SK-N-SH (cell line): Measurements from ENCODE around the gene ANKS1B. TPM values are rescaled to one million over a fixed set of nuclear protein-coding genes. Genes with fewer than 3 reads are reported as not detected.

Experiments
- CTCF ChIA-PET: fragments of 300-600, 350-600 bp; formaldehyde crosslinking; extraction: SDS; loops from one replicate; lab custom pipeline; 2021; lab: Yijun Ruan, JAX
- POLR2A ChIA-PET: fragments of 350-600 bp; sonication (Branson Sonifier 250); formaldehyde crosslinking; extraction: SDS; loops from one replicate; lab custom pipeline; 2020; ENCODE audit warnings: antibody characterized with exemption, inconsistent platforms; lab: Yijun Ruan, JAX
- DNase-seq: peaks from one replicate; pipeline ENCODE4 v3.0.0; 2012
- H2AFZ ChIP-seq: fragments of 200-600 bp; sonication (generic); 2 replicates; pipeline ENCODE4 v1.8.1; 2016; ENCODE audit warnings: antibody characterized with exemption, mild to moderate bottlenecking, low read depth
- H3F3A ChIP-seq: fragments of 200-600 bp; sonication (generic); replicated peaks from 2 replicates; pipeline ENCODE3; 2016; ENCODE audit warnings: antibody characterized with exemption, mild to moderate bottlenecking; ENCODE audit not compliant: insufficient read depth
- H3K27ac ChIP-seq, 2 experiments: fragments of 200-500 bp in 1 of 2; fragments of 200-600 bp in 1 of 2; sonication (Bioruptor generic) in 1 of 2; sonication (generic), shearing (Covaris generic) in 1 of 2; 2 replicates each; pipeline versions ENCODE4 v1.5.1 to v1.6.1; 2014 to 2016; ENCODE audit warnings: low read depth in 2 of 2, inconsistent platforms in 1 of 2, low read length in 1 of 2, mild to moderate bottlenecking in 1 of 2, mixed read lengths in 1 of 2
- H3K27me3 ChIP-seq: fragments of 200-600 bp; sonication (generic), shearing (Covaris generic); 2 replicates; pipeline ENCODE4 v1.6.1; 2016; ENCODE audit warnings: mixed run types; ENCODE audit not compliant: insufficient read depth
- H3K36me3 ChIP-seq, 2 experiments: fragments of 200-500 bp in 1 of 2; fragments of 200-600 bp in 1 of 2; sonication (Bioruptor generic) in 1 of 2; sonication (generic) in 1 of 2; replicated peaks in 1 of 2; 2 replicates each; pipeline versions ENCODE3 to v1.5.1; 2014 to 2016; ENCODE audit warnings: low read length in 1 of 2, mild to moderate bottlenecking in 1 of 2; ENCODE audit not compliant: insufficient read depth in 2 of 2, control insufficient read depth in 1 of 2
- H3K4me1 ChIP-seq, 2 experiments: fragments of 200-500 bp in 1 of 2; fragments of 200-600 bp in 1 of 2; sonication (Bioruptor generic) in 1 of 2; sonication (generic), shearing (Covaris generic) in 1 of 2; 2 replicates each; pipeline versions ENCODE4 v1.5.1 to v1.6.1; 2014 to 2016; ENCODE audit warnings: low read depth in 1 of 2, low read length in 1 of 2, mixed run types in 1 of 2; ENCODE audit not compliant: insufficient read depth in 2 of 2, control insufficient read depth in 1 of 2
- H3K4me2 ChIP-seq: fragments of 200-600 bp; sonication (generic), shearing (Covaris generic); 2 replicates; pipeline ENCODE4 v1.6.1; 2017; ENCODE audit warnings: mixed run types
- H3K4me3 ChIP-seq, 2 experiments: fragments of 200-500 bp in 1 of 2; fragments of 200-600 bp in 1 of 2; sonication (Bioruptor generic) in 1 of 2; sonication (generic), shearing (Covaris generic) in 1 of 2; 2 replicates each; pipeline versions ENCODE4 v1.5.1 to v1.8.1; 2014 to 2016; ENCODE audit warnings: low read depth in 2 of 2, inconsistent platforms in 1 of 2, low read length in 1 of 2, mild to moderate bottlenecking in 1 of 2, mixed read lengths in 1 of 2, moderate library complexity in 1 of 2
- H3K79me2 ChIP-seq: fragments of 200-600 bp; sonication (generic); 2 replicates; pipeline ENCODE4 v1.8.1; 2017; ENCODE audit warnings: mild to moderate bottlenecking; ENCODE audit not compliant: insufficient read depth
- H3K9ac ChIP-seq: fragments of 200-600 bp; sonication (generic); 2 replicates; pipeline ENCODE4 v1.6.1; 2017; ENCODE audit warnings: mixed run types
- H3K9me2 ChIP-seq: fragments of 200-600 bp; sonication (generic); 2 replicates; pipeline ENCODE4 v1.6.1; 2017; ENCODE audit warnings: mixed run types
- H3K9me3 ChIP-seq: fragments of 200-600 bp; sonication (generic); 2 replicates; pipeline ENCODE4 v1.6.1; 2017; ENCODE audit warnings: mixed run types, mild to moderate bottlenecking, moderate library complexity
- H4K20me1 ChIP-seq: fragments of 200-600 bp; sonication (generic); 2 replicates; pipeline ENCODE4 v1.6.1; 2017; ENCODE audit warnings: mild to moderate bottlenecking, mixed run types; ENCODE audit not compliant: insufficient read depth
- CHD2 ChIP-seq: fragments of 150-350 bp; IDR thresholded peaks from 2 replicates; pipeline ENCODE4 v1.6.1; 2018; ENCODE audit warnings: low read length; ENCODE audit not compliant: partially characterized antibody
- CTCF ChIP-seq: fragments of 200-600 bp; sonication (generic); IDR thresholded peaks from 2 replicates; pipeline ENCODE4 v1.6.1; 2017; ENCODE audit warnings: antibody characterized with exemption, mild to moderate bottlenecking, moderate library complexity
- EP300 ChIP-seq, 2 experiments: IDR thresholded peaks; 2 replicates each; pipeline versions ENCODE4 v1.4.0 to v1.6.1; 2012; ENCODE audit warnings: borderline replicate concordance in 1 of 2, low read depth in 1 of 2, low read length in 1 of 2
- EZH2phosphoT487 ChIP-seq: fragments of 200-600 bp; sonication (generic); IDR thresholded peaks from 2 replicates; pipeline ENCODE4 v1.6.1; 2017; ENCODE audit warnings: low read depth, mixed run types, mild to moderate bottlenecking, antibody characterized with exemption, moderate library complexity, borderline replicate concordance
- FOXM1 ChIP-seq: IDR thresholded peaks from 2 replicates; pipeline ENCODE4 v1.4.0; 2012; ENCODE audit warnings: low read depth, mild to moderate bottlenecking
- GABPA ChIP-seq: IDR thresholded peaks from 2 replicates; pipeline ENCODE4 v1.4.0; 2012; ENCODE audit warnings: low read depth, mild to moderate bottlenecking
- GATA2 ChIP-seq: sonication (generic); formaldehyde crosslinking; IDR thresholded peaks from 2 replicates; pipeline ENCODE4 v1.5.0; 2020; ENCODE audit warnings: mild to moderate bottlenecking, missing genetic modification reagents
- IRF3 ChIP-seq: fragments of 150-350 bp; IDR thresholded peaks from 2 replicates; pipeline ENCODE4 v1.6.1; 2016; ENCODE audit warnings: mild to moderate bottlenecking, low read depth, low read length
- JUND ChIP-seq: IDR thresholded peaks from 2 replicates; pipeline ENCODE4 v1.4.0; 2012
- MAX ChIP-seq: IDR thresholded peaks from 2 replicates; pipeline ENCODE4 v1.4.0; 2012; ENCODE audit warnings: low read depth
- MEF2A ChIP-seq: IDR thresholded peaks from 2 replicates; pipeline ENCODE4 v1.4.0; 2012; ENCODE audit warnings: low read depth, borderline replicate concordance
- MXI1 ChIP-seq: IDR thresholded peaks from 2 replicates; pipeline ENCODE4 v1.6.1; 2012; ENCODE audit warnings: mild to moderate bottlenecking, low read depth, low read length, improper control_type of control experiment
- NRF1 ChIP-seq: IDR thresholded peaks from 2 replicates; pipeline ENCODE4 v1.6.1; 2012; ENCODE audit warnings: low read depth, mild to moderate bottlenecking, low read length
- RAD21 ChIP-seq: IDR thresholded peaks from 2 replicates; pipeline ENCODE4 v1.6.1; 2012; ENCODE audit warnings: mild to moderate bottlenecking, low read length
- RCOR1 ChIP-seq: fragments of 150-350 bp; IDR thresholded peaks from 2 replicates; pipeline ENCODE4 v1.6.1; 2017; ENCODE audit warnings: antibody characterized with exemption, low read length
- RFX5 ChIP-seq: IDR thresholded peaks from 2 replicates; pipeline ENCODE4 v1.6.1; 2012; ENCODE audit warnings: mild to moderate bottlenecking, improper control_type of control experiment, low read length
- RXRA ChIP-seq: IDR thresholded peaks from 2 replicates; pipeline ENCODE4 v1.4.0; 2012; ENCODE audit warnings: low read depth, mild to moderate bottlenecking, borderline replicate concordance
- SIN3A ChIP-seq: IDR thresholded peaks from 2 replicates; pipeline ENCODE4 v1.6.1; 2012; ENCODE audit warnings: low read depth, mild to moderate bottlenecking, low read length, moderate library complexity, borderline replicate concordance
- TAF1 ChIP-seq: IDR thresholded peaks from 2 replicates; pipeline ENCODE4 v1.6.1; 2012; ENCODE audit warnings: low read depth, mild to moderate bottlenecking, low read length, moderate library complexity, borderline replicate concordance
- TCF12 ChIP-seq: IDR thresholded peaks from 2 replicates; pipeline ENCODE4 v1.4.0; 2012
- TEAD4 ChIP-seq: IDR thresholded peaks from 2 replicates; pipeline ENCODE4 v1.4.0; 2012; ENCODE audit warnings: mild to moderate bottlenecking, borderline replicate concordance; ENCODE audit not compliant: insufficient read depth
- ZBTB33 ChIP-seq: IDR thresholded peaks from 2 replicates; pipeline ENCODE4 v1.4.0; 2012; ENCODE audit warnings: low read depth, borderline replicate concordance
- WGBS: methylation state at CpG from one replicate; pipeline ENCODE4 v1.1.6; 2017; ENCODE audit warnings: low lambda C conversion rate; 5-methylcytosine and 5-hydroxymethylcytosine counted together
- polyA plus RNA-seq, 3 experiments: library from polyadenylated mRNA; depleted of rRNA; stranded (reverse); fragments of >200 nt; gene quantifications; 2 replicates each; pipeline ENCODE4 v1.2.3, GENCODE V29; 2012
- TF ChIP-seq, protein P1 (sequence below): IDR thresholded peaks from 2 replicates; pipeline ENCODE4; 2012

ANKS1B gene
- polyA plus RNA-seq, 1 of the 3 experiments (the other 2 are of a cell fraction): 1.8 TPM

DNA sequence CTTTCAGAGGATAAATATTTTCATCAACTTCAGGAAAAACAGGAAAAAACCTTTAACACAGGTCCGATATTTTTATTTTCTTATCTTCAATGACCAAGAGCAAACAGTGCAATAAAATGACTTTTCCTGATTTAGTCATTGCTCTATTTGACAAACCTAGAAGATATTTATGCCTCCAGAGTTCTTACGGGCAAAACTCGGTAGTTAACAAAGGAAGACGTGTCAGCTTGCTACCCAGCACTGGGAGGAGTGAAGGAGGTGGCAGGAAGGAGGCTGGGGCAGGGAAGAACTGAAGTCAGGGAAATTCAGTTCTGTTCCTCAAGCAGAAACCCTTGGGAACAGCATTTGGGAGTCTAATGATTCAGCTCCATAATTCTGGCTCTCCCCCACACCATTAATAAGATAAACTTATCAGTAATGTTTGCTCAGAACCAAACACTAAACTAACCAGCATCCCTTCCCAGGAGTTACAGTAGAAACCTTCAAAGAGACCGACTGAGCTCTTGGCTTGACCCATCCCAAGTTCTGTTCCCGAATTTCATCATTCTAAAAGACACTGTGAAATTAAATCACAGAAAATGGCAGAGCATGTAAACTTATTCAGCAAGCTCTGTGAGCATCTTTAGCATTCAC lies 1176.4 kb downstream of the ANKS1B start:
- Histone ChIP-seq H3K9me2 (no peaks in the 10 kb centered on the region), H3K27me3 (no peaks in the 10 kb centered on the region), H2AFZ (no peak overlapping the region), H3K36me3 (no peaks in the 10 kb centered on the region), H3F3A (no peaks in the 10 kb centered on the region), H4K20me1 (no peaks in the 10 kb centered on the region), H3K4me3 (no peak overlapping the region), H3K27ac (no peak overlapping the region), H3K9me3 (no peaks in the 10 kb centered on the region), H3K79me2 (no peaks in the 10 kb centered on the region), H3K4me2 (no peak overlapping the region), H3K9ac (no peak overlapping the region), H3K4me1 (no peaks in the 10 kb centered on the region)
- 32% methylated on average over 6 of the region's 6 CpGs for WGBS
- TF ChIP-seq NRF1 (no peak), RFX5 (no peak), TCF12 (no peak), TAF1 (no peak), RCOR1 (no peak), MAX (no peak), TEAD4 (no peak), MXI1 (no peak), EP300 (IDR thresholded peaks at IDR 0.05; ENCODE audit: borderline replicate concordance in 1 of 2, low read depth in 1 of 2, low read length in 1 of 2) (no peak), GABPA (no peak), FOXM1 (no peak)
- TF ChIP-seq, protein P1, sequence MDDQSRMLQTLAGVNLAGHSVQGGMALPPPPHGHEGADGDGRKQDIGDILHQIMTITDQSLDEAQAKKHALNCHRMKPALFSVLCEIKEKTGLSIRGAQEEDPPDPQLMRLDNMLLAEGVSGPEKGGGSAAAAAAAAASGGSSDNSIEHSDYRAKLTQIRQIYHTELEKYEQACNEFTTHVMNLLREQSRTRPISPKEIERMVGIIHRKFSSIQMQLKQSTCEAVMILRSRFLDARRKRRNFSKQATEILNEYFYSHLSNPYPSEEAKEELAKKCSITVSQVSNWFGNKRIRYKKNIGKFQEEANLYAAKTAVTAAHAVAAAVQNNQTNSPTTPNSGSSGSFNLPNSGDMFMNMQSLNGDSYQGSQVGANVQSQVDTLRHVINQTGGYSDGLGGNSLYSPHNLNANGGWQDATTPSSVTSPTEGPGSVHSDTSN: no peak
- ChIA-PET POLR2A (no interaction called here), CTCF (interaction anchor here (1.2 to 1.5 kb wide), 2 partner anchors 11 to 109 kb away, joined by 3 to 5 read pairs; no protein-coding TSS in a partner anchor)
- no peak for DNase-seq

- Histone ChIP-seq H3K4me1 (no peaks in the 10 kb centered on the region), H3K27me3 (no peaks in the 10 kb centered on the region), H3F3A (no peaks in the 10 kb centered on the region), H3K79me2 (no peaks in the 10 kb centered on the region), H2AFZ (no peak overlapping the region), H3K9me2 (no peaks in the 10 kb centered on the region), H3K36me3 (no peaks in the 10 kb centered on the region), H3K27ac (no peak overlapping the region), H4K20me1 (no peaks in the 10 kb centered on the region), H3K9ac (no peak overlapping the region), H3K9me3 (no peaks in the 10 kb centered on the region), H3K4me2 (no peak overlapping the region), H3K4me3 (no peak overlapping the region)
- ChIA-PET CTCF (no interaction called here), POLR2A (no interaction called here)
- WGBS: 27% methylated on average over 2 of the region's 2 CpGs
- DNase-seq: no peak
- TF ChIP-seq GABPA (no peak), CTCF (no peak), EZH2phosphoT487 (no peak), SIN3A (no peak), RXRA (no peak), JUND (no peak), TAF1 (no peak), CHD2 (no peak), MEF2A (no peak), TCF12 (no peak), GATA2 (CRISPR knock-in tag) (no peak), IRF3 (no peak), RAD21 (no peak), RCOR1 (no peak), ZBTB33 (no peak)
Measured at GRCh38 chr12:98807187-98807586, 1177.5 kb downstream of the ANKS1B start.
